ENCODE measurements around the gene OTOS.

Gene OTOS

DNA sequence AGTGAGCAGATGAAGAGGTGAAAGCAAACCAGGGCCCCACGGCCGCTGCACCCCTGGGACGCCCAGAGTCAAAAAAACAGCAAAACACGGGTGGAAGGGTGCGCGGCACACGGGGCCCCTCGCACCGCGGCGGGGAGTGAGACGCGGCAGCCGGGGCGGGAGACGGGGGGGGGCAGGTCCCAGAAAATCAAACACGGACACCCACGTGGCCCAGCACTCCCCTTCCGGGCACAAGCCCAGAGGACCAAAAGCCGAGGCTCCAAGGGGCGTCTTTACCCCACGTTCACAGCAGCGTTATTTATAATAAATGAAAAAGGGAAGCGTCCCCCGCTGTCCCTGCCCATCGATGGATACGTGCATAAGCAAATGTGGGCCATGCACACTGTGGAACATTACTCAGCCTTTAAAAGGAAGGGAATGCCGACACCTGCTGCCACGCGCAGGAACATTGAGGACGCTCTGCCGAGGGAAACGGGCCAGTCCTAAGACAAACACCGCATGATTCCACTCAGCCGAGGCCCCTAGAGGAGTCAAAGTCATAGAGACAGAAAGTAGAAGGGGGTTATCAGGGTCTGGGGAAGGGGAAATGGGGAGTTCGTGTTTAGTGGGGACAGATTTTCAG lies 3.7 kb downstream of the OTOS start:
- no peak for DNase-seq (ENCODE audit: low read depth)

DNA sequence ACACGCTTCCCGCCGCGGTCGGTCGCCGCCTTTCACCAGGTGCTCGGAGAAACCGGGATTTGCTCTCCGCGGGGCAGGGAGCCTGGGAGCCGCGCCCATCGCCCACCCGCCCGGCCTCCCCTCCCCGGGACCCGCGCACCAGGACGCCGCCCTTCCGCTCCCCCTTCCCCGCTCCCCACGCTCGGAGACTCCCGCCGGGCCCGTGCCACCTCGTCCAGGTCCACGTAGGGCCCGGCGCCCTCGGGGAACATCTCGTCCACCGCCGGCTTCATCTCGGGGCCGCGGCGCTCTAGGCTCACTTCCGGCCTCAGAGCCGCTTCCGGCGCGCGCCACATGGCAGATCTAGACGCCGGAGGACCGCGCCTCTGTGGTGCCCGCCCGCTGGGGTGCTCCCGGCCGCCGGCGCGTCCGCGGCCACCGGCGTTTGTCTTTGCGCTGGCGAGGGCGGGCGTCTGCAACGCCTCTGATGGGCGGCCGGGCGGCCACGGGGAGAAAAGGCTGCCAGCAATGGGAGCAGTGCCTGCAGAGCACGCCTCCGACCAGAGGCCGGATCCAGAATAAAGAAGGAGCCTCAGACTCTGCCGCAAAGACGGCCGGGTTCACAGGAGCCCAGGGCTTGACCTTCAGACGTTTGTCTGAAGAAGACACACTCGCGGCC lies 4.3 kb downstream of the OTOS start, which contains the start of gene COPS9:
TSS of gene COPS9 (minus strand) at position 293 of the 658 bp plus-strand sequence. CDS start at position 272, 21 bp downstream.
- DNase-seq (ENCODE audit: low read depth), result peak; percentile 72

DNA sequence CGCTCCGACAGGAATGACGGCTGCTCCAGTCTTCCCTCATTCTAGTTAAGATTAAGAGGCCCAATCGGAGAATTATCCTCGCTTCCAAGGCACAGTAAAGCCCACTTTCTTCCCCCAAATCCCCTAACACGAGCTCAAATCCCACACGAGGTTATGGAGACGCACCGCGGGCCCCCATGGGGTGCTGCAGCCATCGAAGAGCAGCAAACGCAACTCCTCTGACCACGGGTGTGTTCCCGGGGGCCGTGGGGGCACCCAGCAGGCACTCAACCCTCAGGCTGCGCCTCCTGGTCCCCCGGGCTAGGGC lies 4.8 kb downstream of the OTOS start:
- DNase-seq (ENCODE audit: low read depth), result no peak

DNA sequence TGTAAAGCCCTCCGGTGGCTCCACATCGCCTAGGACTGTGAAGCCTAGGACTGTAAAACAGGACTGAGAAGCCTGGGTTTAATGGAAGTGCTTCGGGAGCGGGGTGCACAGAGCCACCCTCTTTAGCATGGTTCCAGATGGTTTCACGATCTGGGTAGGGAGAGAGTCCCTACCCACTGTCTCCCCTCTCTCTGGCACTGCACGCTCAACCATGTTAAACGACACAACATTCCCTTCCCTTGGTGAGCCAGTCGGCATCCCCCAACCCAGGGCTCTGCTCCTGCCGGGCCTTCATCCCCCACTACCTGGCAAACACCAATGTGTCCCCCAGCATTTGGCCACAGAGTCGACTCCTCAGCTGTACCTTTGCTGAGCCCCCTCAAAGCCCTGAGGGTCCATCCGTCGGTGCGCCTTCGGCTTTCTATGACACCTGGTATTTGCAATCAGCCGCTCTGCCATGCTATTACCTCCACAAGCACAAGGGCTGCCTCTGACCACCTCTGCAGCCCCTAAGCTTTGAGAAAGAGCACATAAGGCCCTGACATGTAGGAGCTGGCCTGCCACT lies 5.4 kb downstream of the OTOS start:
- no peak for DNase-seq (ENCODE audit: low read depth)

DNA sequence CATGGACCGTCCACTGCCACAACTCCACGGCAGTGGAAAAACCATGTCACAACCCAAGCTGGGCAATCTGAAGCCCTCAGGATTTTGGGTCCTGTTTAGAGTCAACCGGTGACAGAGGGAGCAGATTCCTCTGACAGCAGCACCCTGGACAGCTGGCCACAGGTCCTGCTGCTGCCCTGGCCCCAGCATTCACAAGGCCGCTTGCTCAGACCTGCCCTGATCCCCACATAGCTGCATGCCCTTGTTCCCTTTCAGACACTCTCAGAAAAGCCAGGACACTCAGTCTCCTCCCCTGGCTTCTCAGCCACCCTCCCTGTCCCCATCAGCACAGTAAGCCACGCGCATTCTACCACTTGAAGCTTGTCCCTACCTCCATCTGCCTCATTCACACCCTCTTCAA lies 6.0 kb downstream of the OTOS start:
- no peak for DNase-seq (ENCODE audit: low read depth)

DNA sequence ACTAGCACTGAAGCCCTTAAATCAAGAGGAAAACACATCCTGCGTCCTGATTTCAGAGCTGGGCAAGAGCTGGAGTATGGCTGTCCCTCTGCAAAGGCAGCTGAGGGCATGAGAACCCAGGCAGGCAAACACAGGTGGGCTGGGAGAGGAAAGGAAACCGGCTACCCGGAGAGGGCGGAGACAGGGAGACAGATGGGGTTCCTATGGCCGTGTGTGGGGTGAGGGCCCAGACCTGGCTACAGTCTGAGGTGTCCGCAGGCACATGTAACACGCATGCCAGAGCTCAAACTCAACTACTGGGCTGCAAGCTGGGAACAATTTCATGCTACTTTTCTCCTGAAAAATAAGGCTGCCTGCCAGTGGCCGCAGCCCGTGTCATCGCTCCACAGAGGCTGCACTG lies 7.1 kb downstream of the OTOS start:
- DNase-seq (ENCODE audit: low read depth), result no peak

DNA sequence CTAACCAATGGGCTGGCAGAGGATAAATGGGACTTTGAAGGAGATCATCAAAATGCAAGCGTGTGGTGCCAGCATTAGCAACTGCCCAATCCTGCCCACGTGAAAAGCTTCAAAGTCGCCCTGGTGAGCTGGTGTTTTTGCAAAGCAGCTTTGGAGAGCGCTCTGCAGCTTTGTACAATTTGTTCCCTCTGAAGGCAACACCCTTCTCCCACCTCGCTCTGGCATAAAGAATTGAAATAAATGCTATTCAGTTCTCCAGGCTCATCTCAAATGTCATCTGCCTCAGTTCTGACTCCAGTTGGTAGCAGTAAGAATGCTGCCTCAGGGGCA lies 7.8 kb downstream of the OTOS start:
- DNase-seq (ENCODE audit: low read depth), result no peak

DNA sequence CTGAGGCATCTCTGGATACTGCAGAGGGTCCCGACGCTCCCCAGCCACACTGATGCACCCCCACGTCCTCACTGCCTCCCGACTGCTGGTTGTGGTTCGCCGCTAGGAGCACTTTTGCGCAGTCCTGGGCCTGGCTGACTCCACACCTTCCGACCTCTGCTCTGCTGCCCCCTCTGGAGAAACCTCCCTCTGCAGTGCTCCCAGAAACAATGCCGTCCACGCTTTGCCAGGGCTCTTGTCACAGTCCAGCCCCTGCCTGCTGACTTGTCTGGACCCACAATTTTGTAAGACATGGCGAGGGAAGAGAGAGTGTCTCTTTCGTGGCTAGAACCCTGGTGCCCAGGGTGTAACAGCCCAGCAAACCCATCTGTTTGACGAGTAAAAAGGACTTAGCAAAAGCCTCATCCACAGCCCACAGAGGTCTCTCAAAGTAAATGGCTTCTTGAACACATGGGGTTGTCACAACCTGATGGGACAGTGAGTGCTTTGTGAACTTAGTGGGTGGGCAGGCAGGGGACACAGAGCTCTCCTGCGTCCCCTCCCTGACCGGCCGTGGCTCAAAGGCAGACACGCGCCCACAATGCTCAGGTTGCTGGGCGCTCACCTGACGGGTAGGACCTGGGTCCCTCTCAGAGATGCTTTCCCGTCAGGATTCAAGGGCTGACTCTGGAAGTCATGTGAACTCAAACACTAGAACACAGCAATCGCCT lies 8.4 kb downstream of the OTOS start:
- DNase-seq (ENCODE audit: low read depth), result no peak

DNA sequence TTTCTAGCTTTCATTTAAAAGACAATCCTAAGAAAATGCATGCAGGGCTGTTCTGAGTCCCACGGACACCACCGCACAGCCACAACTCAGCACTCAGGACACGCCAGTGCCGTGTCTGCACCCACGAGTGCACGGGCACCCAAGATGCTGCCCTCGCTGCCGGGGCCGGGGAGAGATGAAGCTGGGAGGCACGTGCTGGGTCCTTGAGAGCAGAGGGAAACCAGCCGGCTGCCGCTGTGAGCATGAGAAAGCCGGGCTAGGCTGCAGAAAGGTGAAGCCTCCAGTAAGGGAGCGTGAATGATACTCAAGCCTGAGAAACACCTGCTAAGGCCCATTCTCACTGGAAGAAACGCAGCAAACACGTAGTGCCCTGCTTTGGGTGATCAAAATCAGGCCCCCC lies 9.2 kb downstream of the OTOS start:
- DNase-seq (ENCODE audit: low read depth), result no peak

DNA sequence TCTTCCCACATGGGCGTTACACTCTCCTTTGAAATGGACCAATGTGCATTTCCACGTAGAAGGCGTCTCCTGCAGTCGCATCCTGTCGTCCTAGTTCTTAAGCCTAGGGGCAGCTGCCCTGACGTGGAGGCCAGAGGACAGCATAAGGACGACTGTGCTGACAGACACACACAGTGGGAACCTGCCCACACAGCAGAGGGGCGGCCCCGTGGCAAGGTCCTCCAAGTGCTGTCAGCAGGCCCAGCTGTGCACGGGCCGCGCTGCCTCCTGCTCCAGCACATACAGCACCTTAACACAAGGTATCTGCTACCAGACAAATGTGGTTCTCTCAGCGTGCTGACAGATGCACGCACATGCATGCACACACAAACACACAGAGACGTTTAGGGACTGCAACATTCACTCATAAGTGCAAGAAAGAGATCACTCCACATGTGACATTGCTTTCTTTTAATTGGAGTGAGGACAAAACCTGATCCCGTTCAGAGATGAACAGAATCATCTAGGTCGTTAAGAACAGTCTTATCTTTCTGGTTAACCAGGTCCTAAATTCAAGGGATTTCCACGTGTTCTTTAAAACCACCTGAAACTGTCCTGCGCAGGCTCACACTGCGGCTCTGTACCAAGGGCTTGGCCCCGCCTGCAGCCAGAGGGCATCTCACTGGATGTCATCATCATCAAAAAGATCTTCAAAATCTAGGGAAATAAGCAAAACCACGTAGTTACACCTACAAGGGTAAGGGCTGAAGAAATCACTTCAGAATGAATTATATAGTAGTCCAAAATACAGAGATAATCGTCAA lies 9.9 kb downstream of the OTOS start:
- DNase-seq (ENCODE audit: low read depth), result no peak

DNA sequence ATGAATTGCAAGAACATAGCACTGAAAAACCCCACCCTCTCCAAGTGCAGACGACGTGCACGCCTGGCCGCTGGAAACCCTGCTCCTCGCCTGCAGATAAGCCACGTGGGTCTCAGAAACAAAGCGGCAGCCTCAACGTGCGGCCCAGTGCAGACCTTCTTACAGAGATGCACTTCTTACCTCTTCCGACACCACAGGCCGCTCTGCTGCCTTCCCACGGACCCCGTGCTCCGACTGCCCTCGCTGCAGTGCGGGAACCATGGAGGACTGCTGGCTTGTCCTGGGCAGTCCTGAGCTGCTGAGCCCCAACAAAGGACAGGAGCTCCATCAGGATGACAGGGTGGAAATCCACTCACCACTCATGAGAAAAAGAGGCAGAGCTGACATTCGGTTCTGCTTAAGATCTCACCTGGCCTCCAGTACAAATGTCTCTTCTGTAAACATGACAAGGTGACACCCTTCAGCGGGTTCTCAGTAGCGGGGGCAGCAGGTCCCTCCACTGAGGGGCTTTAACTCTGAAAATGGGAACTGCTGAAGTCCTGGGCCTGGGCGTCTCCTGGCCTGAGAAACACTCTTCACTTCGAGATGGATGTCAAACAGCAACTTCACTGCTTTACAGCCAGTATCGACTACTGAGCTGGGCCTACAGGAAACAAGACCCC lies 10.6 kb downstream of the OTOS start:
- no peak for DNase-seq (ENCODE audit: low read depth)

DNA sequence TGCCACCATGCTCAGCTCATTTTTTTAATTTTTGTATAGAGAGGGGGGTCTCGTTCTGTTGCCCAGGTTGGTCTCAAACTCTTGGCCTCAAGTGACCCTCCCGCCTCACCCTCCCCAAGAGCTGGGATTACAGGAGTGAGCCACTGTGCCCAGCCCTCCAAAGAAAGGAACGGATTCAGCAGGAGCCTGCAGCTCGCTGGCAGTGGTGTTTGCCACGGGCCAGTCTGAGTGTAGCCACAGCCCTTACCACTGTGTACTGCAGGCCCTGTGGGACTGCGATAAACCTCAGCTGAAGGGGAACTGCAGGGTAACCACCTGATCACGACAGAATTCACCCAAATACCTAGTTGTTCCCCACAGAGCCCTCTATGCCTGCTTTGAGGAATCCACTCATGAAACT lies 11.1 kb downstream of the OTOS start:
- DNase-seq (ENCODE audit: low read depth), result no peak

DNA sequence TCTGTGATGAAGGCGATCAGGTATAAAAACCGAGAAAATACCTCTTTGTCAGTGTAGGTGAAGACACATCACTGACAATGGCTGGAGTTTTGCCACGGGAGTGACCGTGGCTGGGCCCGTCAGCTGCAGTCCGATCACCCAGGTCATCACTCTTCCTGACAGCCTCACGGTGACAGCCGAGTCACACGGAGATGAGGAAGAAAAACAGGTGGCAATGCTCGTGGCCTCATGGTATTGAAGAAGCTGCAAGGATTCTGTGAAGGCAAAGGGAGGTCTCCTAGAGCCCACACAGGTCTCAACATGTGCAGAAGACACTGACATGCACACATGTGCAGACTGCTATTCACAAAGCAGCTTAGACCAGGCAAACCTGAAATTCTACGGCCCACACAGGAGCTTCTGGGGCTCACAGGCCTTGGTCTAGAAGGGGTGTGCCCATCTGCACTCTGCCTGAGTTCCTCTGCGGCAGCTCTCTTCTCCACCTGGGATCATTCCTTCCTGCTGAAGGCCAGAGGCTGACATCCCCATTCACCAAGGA lies 11.8 kb downstream of the OTOS start:
- DNase-seq (ENCODE audit: low read depth), result no peak

DNA sequence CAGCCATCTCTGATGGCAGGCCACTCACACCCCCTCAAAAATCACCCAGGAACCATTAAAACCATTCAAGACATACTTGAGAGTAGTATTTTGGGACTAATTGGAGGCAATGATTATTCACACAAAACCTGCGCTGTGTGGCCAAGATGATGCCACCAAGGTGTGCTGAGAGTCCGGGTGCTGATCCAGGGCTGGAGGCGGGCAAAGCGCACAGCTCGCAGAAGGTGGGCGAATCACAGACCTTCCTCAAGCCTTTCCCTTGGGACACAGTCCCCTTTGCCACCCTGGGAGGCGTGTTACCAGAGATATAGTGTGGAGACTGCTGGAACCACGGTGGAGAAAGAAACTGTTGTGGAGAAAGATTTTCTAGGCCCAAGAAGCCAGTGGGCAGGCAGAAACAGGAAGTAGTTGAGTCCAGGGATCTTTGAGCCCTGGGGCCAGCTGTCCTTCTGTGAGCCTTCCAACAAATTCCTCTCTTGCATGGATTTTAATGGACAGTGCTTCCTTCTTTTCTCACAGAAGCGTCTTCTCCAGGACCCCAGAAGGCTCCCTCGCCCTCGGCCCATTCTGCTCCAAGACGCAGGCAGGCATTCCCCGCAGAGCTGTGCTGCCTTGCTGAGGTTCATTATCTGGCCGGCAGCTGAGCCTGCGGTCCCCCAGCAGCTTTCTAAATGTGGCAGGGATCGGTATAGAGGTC lies 12.4 kb downstream of the OTOS start:
- DNase-seq (ENCODE audit: low read depth), result no peak

DNA sequence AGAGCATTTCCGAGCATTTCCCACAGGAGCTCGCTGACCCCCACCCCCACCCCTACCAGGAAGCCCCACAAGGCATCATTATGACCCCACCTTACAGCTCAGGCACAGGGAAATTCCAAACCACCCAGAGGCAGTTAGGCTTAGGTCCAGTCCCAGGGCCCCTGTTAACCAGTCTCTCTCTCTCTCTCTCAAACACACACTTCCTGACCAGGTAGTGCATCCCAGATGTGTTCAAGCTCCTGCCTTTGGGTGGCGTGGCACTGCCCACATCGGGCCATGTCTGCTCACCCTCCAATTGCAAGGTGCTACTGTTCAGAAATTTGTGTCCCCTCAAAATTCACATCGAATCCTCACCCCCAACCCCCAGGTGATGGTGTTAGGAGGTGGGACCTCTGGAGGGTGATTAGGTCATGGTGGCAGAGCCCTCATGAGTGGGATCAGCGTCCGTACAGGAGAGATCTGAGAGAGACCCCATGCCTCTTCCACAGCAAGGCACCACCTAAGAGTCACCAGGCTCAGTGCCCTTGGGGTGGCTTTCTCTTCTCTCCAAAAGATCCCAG lies 13.2 kb downstream of the OTOS start:
- DNase-seq (ENCODE audit: low read depth), result no peak

DNA sequence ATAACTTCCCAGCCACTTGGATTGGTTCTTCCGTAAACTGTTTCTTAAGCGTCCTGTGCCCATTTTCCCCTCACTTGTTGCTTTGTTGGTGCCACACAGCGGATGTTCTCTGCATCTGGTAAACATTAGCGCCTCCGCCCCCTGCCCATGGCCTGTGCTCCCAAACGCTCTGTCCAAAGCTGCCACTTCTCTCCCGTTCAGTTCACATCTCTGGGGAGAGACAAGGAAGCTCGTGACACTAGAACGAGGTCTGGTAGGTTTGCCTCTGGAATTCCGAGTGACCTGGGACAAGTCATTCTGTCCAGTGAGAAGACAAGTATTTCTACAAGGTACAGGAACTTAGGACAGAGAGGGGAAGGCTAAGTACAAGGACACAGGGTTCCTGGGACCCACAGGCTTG lies 13.7 kb downstream of the OTOS start:
- no peak for DNase-seq (ENCODE audit: low read depth)

DNA sequence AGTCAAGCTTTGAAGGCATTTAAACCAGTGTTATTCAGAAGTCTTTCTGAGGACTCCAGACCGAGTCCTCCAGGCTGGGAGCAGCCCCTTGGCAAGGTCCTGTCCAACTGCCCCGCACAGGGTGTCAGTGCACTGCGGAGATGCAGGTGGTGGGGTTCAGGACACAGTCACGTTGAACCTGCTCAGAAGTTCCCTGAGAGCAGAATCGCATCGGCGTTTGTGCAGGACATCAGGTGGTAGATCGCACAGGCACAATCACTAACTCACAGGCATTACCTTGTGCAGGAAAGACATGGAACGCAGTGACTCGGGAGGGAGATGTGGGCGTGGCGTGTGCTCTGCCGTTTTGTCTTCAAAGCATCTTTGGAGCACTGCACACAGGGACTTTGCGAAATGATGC lies 14.7 kb downstream of the OTOS start:
- DNase-seq (ENCODE audit: low read depth), result no peak

DNA sequence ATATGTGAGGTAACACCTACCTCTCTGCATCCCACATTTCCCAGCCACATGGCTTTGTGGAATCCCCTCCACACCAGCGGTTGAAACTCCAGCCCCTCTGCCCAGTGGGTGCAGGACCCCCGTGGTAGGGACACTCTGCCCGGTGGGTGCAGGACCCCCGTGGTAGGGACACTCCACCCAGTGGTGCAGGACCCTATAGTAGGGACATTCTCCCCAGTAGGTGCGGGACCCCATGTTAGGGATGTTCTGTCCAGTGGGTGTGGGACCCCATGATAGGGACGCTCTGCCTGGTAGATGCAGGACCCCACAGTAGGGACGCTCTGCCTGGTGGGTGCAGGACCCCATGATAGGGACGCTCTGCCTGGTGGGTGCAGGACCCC lies 15.8 kb downstream of the OTOS start:
- no peak for DNase-seq (ENCODE audit: low read depth)

DNA sequence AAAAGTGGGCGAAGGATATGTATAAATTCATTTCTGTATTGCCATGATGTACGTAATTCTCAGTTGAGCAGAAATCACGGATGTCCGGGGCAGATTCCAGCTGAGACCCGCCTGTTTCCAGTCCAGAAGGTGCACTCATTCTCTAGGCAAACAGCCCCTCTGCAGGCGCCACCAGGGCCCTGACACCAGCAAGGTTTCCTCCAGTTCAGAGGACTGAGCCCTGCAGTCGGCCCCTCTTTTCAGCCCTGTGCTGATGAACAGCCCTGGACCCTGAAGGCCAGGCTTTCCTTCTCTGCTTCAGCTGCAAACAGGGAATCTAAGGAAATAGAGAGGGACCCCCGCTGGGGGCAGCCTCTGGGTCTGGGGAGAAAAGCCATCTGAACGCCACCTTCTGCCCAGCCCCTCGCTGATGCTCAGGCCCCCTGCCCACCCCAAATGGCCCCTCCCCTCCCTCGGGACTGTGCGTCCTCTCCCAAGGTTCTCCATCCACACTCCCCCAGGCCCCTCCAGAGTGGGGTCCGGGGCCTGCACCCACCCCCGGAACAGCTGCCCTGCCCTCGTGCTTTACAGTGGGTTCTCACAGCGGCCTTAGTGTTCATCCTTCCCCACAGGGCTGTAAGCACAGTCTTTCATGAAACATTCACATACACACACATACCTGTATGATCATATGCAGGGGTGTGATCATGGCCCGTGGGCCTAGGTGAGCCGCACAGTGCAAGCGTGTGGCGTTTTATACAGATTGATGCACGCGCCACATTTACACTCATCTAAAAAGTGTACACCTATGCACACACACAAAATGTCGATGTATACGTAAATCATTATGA lies 16.4 kb downstream of the OTOS start:
- DNase-seq (ENCODE audit: low read depth), result no peak

DNA sequence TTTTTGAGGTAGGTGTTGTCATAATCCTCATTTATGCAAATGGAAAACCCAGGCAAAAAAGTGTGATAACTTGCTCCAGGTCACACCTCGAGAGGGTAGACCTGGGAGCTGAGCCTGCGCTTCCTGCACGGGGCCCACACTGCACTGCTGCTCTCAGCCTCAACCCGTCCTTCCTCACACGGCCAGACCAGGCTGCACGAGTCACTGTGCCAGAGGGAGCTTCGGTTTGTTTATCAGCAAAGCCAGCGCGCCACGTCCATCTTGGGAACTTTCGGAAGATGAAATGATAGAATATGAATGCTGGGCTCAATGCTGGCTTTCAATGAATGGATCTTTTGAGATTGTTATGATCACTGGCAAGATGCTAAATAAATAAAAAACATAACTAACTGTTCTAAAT lies 18.8 kb downstream of the OTOS start:
- no peak for DNase-seq (ENCODE audit: low read depth)

Data from stimulated activated CD8-positive, alpha-beta memory T cell treated with anti-CD3 and anti-CD28 coated beads, Interleukin-12 subunit alpha, Interleukin-12 subunit beta, amount 100 ng/mL, for 1 hour (primary cell).